Effector CD8-positive, alpha-beta T cell (primary cell): ENCODE results near the gene ZNF652.
A peak's percentile ranks its signal among the peaks of the same experiment; 100 is the strongest.
"Not testable (repeated sequence)": the region's sequence is repeated elsewhere in the genome, so short reads cannot be mapped to it uniquely, and the experiment has no call there.

Source experiments
- DNase-seq: peaks from one replicate; lab custom pipeline; 2025; lab: John Stamatoyannopoulos, UW

Gene ZNF652

DNA sequence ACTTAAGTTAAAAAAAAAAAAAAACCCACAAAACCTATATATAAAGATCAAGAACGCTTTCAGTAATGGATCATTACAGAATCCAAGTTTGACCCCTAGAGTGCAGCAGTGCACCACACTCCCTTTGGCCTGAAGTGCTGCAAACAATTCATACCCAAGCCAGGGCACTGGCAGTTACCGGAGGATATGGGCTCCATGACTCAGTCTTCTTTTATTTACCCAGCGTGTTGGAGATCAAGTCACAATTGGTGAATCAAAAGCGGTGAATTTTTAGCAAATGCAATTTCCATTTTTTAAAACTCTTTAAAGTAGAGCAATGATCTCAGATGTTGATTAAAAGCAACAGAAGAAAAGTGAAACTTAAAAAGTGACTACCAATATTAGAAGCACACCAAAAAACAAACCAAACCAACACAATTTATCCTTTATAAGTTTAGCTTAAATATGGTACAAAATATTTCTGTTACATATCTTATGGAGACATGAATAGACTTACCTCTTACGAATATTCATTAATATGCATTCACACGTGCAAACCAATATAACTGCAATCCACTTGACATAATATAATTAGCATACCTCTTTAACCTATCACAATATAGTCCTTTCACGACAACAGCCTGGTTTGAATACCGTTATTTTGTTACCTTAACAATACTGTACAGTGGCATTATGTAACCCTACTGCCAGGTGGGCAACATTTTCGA lies 46.3 kb downstream of the ZNF652 start:
- peak; percentile 58 for DNase-seq

- DNase-seq, result no peak
Observed at GRCh38 chr17:49312722-49313121, 49.3 kb downstream of the ZNF652 start.

DNA sequence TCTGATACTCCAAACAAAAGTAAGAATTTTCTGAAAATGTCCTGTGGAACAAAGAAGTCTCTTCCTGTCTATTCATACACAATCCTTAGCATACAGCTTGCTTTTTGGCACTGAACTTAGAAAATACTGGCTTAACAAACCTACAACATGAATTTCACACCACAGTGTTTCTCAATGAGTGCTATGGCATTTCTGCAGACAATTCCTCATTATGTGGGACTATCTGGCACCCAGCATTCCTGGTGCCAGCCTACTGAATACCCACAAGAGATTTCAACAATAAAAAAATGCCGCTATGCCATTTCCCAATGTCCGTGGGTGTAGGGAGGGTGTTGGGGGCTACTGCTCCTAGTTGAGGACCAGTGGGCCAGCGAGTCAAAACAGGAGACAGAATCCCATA lies 62.1 kb downstream of the ZNF652 start:
- DNase-seq, result no peak

DNA sequence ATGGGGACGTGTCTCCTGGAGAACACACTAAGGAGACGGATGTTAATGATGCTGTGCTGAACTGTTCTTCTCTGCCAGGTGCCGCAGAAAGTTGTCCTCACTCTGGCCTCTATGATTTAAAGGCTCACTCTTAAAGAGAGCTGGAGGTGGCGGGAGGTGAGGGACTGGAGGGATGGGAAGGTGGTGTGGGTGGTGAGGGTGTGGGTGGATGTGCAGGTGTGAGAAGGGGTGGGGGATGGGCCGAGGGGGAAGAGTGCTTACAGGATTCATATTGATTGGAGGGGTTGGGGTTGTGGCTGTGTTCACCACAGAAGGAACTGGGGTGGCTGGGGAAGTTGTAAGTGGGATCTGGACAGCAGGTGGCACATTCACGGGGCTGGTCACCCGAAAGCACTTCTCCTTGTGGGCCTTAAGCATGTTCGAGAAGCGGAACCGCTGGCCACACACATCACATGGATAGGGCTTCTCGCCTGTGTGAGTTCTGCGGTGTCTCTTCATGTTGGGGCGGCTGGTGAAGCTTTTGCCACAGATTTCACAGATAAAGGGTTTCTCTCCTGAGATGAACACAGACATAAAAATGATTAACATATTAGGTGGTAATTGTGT lies 63.6 kb downstream of the ZNF652 start:
- DNase-seq, result no peak

DNA sequence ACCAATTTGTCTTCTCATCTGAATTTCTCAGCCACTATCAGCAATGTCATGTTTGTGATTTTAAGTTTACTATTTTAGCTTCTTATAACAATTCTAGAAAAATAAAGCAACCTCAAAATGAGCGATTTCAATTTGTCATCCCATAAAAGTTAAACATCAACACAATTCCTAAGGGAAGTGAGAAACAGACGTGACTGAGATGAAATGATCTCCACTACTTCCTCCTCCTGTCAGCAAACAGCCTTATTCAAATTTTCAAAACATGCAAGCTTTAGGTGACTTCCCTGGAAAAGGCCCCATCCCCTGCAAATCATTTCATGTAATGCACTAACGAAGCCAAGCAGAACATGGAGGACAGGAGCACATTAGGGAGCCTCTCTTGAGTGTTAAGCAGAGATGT lies 64.9 kb downstream of the ZNF652 start:
- DNase-seq, result no peak

DNA sequence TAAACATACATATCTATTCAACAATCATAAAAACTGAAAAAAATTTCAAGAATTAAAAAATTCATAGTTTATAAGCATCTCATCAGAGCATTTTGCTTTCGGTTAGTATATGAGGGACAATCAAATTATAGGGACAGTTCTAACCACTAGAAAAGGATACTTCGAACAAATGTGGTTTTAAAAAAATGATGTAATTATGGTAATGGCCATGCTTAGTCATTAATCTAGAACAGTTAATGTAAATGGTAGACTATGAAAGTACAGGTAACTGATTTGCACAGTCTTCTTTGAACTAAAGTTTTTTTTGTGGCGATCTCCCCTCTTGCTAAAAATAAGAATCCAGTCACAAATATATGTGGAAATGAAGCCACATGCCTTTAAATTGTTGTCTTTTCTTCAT lies 67.9 kb downstream of the ZNF652 start:
- DNase-seq, result no peak

DNA sequence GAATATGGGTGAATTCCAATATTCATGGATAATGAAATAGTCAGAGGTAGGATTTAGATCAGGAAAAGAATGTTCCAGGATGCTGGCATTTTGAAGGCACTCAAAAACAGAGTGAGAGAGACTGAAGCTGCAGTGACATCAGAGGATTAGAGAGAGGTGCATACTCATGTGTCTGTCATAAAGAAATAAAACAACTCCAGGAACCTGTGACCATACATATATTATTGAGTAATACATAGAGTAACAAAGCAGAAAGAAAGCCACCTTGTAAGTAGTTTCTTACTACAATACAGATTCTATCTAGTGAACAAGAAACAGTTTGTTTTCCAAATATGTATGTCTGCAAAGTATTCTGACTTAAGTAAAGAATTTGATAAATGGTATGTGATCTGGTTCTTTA lies 69.1 kb downstream of the ZNF652 start:
- DNase-seq, result no peak

GRCh38 chr17:49291929-49292328 lies 70.1 kb downstream of the ZNF652 start:
- no peak for DNase-seq

DNA sequence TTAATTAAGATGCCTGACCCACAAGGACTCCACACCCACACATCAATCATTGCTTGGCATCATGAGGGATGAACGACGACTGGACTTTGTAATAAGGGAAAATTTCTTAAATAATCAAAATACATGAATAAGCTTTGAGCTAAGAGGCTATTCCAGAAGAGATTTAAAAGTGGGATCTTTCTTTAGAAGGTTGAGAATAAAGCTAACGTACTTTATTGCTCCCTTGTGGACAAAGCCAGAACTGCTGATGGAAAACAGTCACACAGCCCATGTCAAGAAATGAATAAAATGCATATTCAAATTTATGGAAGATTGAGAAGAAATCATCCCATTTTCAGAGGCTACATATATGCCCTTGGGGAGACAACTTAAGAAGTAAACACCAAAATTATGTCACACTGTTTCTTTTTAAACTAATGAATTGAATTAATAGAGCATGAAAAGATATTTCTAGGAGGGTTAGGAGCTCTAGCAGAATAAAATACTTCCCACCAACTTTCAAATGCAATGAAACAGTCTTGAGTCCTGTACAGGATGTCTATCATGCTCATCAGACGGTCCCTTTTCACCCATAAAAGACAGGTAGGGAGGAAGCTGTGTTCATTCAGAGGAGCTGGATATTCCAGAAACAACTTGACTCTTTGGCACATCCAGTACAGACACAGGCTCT lies 71.2 kb downstream of the ZNF652 start:
- no peak for DNase-seq

GRCh38 chr17:49288388-49288787 lies 73.7 kb downstream of the ZNF652 start:
- no peak for DNase-seq

DNA sequence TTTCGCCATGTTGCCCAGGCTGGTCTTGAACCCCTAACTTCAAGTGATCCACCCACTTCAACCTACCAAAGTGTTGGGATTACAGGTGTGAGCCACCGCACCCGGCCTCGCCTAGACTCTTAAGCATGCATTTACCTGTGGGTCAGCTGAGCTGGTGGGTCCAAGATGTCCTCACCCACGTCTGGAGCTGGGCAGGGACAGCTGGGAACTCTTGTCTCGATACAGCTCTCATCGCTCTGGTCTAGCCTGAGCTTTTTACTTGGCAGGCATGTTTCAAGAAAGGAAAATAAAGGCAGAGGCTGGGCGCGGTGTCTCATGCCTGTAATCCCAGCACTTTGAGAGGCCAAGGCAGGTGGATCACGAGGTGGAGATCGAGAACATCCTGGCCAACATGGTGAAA lies 74.6 kb downstream of the ZNF652 start:
- no peak for DNase-seq

DNA sequence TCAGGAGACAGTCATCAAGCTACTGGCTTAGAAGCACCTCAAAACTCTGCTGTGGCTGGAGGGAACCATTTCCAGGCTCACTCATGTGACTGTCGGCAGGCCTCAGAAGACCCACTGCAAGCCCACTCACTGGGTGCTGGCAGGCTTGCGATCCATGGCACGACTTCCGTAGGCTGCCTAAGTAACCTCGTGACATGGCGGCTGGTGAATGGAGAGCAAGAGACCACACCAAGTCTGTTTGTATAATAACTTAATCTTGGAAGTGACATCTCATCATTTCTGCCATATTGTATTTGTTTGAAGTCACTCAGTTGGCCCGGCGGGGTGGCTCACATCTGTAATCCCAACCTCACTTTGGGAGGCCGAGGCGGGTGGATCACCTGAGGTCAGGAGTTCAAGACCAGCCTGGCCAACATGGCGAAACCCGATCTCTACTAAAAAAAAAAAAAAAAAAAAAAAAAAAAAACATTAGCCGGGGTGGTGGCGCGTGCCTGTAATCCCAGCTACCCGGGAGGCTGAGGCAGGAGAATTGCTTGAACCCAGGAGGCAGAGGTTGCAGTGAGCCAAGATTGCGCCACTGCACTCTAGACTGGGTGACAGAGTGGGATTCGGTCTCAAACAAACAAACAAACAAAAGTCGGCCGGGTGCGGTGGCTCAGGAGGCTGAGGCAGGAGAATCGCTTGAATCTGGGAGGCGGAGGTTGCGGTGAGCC lies 75.6 kb downstream of the ZNF652 start:
- not testable (repeated sequence) for DNase-seq

DNA sequence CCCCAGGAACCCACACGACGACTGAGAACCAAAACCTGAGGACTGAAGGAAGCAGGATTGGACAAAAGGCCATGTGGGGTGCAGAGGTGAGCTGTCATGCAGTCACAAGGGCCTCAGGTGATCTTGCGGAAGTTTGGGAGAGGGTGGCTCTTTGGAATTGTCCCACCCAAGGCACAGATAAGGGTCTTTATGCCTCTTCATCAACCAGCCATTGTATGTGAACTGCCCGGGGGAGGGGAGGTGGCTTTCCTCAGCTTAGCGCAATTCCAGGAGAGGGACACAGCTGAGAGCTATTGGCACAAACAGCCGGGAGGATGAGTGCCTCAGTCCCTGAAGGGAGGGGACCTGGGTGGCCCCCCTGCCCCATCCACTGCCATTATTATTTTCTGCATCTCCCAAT lies 76.3 kb downstream of the ZNF652 start:
- no peak for DNase-seq

- DNase-seq, result no peak
Observed at GRCh38 chr17:49280918-49281317, 81.1 kb downstream of the ZNF652 start.

- DNase-seq, result no peak
Observed at GRCh38 chr17:49280061-49280460, 82.0 kb downstream of the ZNF652 start.

DNA sequence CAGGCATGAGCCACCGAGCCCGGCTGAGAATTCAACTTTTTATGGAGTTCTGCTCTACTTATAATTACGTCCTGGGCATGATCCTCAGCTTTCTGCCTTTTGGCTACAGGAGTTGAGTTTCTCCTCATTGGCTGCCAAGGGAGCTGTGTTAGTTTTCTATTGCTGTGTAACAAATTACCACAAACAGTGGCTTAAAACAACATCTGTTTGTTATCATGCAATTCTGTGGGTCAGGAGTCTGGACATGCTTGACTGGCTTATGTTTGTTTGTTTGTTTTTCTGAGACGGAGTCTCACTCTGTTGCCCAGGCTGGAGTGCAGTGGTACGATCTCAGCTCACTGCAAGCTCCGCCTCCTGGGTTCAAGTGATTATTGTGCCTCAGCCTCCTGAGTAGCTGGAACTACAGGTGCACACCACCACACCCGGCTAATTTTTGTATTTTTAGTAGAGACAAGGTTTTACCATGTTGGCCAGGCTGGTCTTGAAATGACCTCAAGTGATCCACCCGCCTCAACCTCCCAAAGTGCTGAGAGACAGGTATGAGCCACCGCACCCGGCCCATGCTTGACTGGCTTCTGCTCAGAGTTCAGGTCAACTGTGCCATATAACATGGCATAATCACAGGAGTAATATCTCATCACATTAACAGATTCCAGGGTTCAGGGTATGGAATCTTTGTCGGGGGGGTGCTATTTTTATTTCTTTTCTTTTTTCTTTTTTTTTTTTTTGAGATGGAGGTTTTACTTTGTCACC lies 82.6 kb downstream of the ZNF652 start:
- not testable (repeated sequence) for DNase-seq

- DNase-seq, result no peak
Observed at GRCh38 chr17:49278076-49278475, 84.0 kb downstream of the ZNF652 start.

DNA sequence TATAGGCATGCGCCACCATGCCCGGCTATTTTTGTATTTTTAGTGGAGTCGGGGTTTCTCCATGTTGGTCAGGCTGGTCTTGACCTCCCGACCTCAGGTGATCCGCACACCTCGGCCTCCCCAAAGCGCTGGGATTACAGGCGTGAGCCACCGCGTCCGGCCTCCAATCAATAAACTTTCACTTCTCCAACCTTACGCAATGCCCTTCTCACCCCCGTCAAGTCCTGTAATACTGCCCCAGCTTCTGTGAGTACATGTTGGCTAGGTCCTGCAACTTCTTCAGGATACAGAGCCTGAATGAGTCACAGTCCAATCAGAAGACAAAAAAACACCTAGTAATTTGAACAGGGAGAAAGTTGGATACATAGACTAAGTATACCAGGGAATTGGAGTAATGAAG lies 84.4 kb downstream of the ZNF652 start:
- DNase-seq, result no peak

- DNase-seq, result not testable (repeated sequence)
Observed at GRCh38 chr17:49275981-49276380, 86.1 kb downstream of the ZNF652 start.

DNA sequence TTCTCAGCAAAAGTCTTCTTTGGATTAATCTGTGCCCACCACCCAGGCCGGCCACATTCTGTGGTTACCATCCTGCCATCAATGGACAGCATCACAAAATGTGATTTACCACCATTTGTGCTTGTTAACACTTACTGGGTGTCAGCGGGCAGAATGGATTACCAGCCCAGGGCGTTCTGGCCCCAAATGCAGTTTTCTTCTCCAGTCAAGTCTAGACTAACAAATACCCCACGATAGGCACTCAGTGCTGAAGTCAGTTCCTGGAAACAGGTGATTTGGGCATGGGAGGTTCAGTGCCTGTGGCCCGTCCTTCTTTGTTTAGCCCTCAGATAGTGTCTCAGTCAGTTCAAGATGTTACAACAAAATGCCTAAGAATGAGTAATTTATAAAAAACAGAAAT lies 92.7 kb downstream of the ZNF652 start:
- no peak for DNase-seq

GRCh38 chr17:49267912-49268311 lies 94.1 kb downstream of the ZNF652 start:
- DNase-seq, result no peak

DNA sequence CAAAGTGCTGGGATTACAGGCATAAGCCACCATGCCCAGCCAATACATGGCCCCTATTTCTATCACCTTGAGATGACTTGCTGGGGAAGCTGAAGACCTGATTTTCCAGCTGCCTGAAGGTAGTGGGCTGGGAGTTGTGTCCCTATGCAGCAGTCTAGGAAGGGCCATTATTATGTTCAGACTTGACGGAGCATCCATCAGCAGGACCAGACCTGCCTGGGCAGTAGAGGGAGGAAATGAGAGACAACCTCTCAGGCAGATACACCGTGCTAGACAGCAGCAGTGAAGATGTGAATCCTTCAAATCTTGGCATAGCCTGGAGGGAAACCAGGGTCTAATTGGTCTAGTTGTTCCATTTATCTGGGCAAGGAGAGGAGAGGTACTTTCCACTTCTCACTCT lies 95.8 kb downstream of the ZNF652 start:
- no peak for DNase-seq
